GM19099 (cell line): ENCODE measurements around the gene SLN.

ENCODE experiments used
- POLR2A ChIP-seq: IDR thresholded peaks from 3 replicates; pipeline ENCODE4 v1.6.1; 2011; ENCODE audit warnings: low read depth; ENCODE audit not compliant: insufficient read length; ENCODE audit errors: extremely low read depth

The SLN gene

DNA sequence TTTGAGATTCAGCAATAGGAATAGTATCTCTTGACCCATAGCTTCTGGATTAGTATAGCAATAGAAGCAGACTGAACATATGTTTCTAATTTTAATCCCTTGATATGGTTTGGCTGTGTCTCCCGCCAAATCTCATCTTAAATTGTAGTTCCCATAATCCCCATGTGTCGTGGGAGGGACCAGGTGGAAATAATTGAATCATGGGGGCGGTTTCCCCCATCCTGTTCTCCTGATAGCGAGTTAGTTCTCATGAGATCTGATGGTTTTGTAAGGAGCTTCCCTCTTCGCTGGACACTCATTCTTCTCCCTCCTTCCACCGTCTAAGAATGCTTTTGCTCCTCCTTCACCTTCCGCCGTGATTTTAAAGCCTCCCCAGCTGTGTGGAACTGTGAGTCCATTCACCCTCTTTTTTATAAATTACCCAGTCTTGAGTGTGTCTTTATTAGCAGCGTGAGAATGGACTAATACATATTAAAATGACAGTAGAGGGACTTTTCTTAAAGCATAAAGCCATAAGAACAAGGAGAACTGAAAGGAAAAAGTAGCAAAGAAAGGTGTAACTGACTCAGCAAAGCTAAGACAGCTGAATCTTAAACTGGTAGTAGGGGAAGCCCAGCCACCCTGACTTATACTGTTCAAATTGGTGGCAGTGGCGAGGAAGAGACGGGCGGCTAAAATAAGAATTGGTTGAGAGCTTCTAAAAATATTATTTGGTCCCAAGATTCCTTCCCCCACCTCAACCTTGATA is 20.3 kb upstream of the SLN start:
- no peak for TF ChIP-seq POLR2A

DNA sequence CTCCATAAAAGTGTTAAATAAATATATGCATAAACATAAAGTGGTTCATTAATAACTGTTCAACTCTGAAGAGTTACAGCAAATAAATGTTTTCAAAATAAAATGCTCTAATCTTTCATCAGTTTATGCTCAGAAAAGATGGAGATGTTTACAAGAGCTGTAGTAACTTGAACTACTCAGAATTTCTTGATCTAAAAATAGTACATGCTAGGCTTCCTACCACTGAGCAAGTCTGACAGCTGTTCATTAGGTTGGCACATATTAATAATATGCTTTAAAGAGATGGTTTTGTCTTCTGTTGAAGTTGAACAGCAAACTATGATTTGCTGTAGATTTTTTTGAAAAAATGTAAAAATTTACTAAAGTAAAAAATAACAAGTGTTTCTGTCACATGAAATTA is 10.8 kb upstream of the SLN start:
- no peak for TF ChIP-seq POLR2A

DNA sequence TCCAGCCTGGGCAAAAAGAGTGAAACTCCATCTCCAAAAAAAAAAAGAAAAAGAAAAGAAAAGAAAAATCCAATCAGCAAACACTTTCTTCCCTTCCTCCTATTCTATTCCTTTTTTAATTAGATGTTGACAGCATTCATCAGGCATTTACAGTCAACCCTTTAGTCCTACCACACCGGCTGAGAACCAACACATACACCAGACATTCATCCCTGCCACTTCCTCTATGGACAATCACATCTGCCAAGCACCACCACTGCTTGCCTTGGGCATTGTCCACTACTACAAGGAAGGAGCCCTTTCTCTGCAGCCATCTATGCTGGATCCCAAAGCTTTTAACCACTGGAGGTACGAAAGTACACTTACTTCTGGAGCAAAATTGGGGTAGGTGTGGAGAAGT is 9.4 kb upstream of the SLN start:
- no peak for TF ChIP-seq POLR2A

DNA sequence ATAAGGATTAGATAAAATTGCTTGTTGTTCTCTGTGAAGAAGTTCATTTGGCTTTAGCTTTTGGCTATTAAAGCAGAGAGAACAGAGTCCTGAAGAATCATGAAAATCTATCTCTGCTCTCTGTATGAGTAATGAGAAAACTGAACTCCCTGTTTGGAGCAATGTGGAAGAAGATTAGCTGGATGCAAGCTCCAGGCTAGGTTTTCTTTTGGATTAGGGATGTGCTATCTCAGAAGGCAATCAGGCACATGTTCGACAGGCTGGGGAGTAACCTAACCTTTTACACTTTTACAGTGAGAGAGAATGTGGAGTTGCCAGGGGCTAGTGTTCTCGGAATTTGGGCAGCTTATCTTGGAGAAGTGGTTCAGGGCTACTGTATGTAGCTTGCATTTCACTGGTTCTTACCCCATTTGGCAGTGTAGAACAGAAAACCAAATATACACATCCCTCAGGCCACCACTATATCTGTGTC is 8.5 kb upstream of the SLN start:
- TF ChIP-seq POLR2A = no peak

DNA sequence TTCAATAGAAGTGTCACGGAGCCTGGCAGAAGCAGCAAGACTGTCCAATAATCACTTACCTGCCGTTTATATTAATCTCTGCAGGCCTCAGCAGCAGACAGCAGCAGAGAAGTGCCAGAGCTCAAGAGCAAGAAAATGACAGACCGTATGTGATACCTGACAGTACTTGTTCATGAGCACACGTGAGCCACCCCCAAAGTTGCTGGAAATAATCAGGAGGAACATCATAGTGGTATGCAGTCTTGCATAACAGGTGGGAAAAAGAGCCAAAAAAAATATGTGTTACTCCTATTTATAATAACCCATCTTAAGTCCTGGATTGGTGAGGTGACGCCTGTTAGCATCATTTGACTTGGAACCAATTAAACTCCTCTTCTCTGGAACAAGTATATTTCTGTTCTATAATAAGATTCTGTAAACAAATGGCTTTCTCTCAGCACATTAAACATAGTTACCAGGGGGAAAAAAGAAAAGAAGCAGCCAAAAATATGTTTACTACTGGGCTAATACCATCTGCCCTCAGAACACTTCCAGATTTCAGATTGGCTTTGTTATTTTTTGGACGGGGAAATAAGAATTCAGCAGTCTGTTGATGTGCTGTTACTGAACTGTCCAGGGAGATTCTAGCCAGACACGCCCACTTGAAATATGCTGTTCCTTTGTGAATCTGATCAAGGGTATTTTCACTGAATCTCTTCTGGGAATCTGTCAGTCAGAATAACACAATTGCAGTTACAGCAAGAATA is 7.9 kb upstream of the SLN start:
- no peak for TF ChIP-seq POLR2A

DNA sequence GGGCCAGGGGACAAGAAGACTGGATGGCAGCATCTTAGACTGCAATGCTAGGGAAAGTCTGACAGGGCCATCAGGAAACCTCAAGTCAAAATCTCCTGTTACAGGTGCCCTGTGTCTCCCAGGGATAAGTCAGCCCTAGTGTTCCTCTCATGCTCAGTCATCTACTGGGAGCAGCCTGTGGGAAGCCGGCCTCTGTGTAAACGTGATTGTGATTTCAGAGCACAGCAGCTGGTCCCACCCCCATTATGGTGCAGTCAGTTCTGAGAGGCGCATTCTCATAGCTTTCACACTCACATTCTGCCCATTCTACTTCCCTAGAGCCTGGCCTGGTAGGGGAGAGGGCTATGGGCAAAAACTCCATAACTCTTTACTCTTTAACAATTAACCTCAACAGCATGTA is 7.2 kb upstream of the SLN start:
- no peak for TF ChIP-seq POLR2A

DNA sequence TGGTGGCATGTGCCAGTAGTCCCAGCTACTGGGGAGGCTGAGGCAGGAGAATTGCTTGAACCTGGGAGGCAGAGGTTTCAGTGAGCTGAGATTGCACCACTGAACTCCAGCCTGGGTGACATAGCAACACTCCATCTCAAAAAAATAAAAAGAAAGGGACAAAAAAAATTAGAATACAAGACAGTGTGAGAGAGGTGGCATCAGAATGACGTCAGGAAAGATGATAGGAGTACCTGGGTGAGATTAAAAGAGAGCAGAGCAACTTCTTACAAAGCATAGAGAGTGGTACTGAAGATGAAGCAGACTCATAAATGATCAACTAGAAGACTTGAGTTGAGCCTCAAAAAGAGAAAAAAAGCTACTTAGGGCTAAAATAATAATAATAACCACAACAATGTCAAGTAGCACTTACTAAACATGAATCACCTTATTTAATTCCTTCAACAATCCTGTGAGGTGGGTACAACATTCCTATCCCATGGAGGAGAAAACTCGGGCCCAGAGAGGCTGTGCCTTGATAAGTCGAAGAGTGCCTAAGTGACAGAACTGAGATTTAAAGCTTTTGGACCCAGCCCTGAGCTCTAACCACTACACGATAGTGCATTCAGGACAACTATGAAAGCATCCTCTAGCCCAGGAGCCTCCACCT is 5.2 kb upstream of the SLN start:
- TF ChIP-seq POLR2A = no peak

DNA sequence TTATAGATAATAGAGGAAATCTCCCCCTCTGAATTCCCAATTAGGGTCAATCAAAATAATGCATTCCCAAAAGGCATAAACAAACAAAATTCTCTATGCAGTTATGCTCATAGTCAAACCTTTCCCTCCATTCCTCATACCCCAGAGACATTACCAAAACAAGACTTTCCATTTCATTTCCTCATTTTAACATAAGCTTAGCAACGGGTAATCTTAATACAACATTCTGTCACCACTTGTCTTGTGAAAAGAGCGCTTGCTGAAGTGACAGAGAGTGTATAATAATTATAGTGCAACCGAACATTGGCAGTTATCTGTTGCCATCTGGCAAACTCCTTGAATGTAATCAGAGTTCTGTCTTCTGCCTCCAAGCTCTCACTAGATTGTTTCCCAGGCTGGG is 1.2 kb upstream of the SLN start:
- TF ChIP-seq POLR2A = no peak

DNA sequence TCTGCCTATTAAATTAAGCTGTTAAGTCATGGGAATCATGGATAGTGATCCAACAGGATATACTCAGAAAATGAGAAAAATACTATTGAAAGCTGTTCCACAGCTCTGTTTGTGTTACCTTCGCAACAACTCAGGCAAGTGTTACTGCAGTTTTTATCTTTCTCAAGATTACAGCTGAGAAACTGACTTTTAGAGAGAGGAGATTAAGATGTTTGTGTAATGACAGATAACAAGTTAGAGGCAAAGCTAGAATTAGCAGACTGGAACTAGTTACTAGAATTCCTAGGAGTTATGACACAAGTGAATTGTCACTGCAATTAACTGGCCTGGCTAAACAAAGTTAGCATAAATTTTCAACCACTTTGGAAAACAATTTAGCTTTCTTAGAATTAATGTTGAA is 1.6 kb downstream of the SLN start:
- no peak for TF ChIP-seq POLR2A

DNA sequence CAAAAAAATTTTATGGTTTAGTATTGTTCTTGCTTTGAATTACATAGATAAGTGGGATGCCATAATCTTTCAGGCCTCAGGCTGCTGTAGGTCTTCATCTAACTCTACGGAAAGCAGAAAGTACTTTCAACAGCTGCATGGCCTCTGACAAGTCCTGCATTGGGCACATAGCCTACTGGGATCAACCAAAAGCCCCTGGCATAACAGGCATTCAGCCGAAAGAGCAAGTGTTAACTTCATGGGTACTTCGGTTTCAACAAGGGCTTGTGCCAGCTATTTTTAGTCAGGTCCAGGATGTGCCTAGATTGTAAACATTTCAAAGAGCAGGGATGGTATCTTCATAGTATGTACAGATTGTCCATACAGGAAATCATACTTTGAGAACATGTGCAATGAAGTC is 3.1 kb downstream of the SLN start:
- no peak for TF ChIP-seq POLR2A

DNA sequence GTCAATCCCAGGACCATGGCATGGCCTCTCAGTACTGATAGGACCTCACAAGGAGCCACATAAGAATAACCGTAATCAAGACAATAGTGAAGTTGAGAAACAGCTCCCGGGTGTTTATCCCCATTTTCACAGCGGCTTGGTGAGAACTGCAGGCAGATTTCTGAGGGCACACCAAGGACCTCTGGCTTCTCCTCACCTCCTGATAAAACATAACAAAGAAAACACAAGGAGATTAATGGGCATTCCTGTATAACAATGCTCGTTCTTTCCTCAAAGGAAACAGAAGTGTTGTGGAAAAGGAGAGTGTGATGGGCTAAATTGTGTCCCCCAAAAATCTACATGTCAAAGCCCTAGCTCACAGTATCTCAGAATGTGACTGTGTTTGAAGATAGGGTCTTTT is 4.0 kb downstream of the SLN start:
- TF ChIP-seq POLR2A = no peak

DNA sequence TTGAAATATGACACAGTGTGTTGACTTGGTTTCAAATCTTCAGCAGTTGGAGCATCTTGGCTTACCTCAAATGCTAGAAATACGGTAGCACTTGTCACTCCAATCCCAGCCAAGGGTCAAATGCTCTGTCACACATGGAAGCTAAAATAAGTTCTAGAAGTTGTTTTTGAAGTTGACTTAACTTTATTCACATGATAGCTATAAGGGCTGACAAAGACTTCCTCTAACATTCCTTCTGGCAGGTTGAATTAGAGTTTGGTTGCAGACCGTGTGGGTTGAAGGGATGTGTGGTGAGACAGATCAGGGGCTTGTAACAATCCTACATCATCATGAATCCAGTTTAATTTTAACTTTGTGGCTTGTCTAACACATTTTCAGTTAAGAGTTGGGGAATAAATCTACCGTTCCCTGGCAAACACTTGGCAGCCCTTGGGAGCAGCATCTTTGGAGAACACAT is 4.6 kb downstream of the SLN start:
- TF ChIP-seq POLR2A = no peak

DNA sequence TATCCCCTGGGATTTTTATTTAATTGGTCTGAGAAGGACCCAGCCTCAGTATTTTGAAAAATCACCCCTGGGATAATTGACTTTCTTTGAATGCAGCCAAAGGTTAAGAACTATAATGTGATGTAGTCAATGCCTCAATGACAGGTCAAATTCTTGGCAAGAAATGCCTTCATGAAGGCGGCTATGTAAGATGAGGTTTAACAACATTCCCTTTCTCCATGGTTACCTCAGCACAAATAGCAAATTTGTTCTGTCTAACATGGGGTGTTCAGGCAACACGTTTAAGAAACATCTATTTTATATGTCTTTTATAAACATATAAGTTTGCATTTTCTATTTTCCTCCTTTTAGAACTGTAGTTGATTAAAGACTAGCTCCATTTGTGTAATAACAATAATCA is 5.3 kb downstream of the SLN start:
- TF ChIP-seq POLR2A = no peak

DNA sequence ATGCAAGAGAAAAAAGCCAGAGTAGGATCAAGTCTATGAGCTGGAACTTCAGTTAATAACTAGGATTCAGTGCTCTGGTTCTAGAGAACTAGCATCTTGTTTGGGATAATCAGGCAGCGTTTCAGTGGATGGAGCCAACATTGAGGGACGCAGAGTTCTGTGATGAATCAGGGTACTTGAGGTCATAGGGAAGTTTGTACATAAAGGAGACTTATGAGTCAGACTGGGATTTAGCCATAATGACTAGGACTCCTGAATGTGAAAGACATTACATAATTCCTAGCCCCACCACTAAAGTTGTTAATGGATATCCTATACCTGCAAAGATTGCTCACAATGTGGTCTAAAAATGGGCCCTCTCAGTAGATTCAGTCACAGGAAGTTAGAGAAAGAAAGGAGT is 6.8 kb downstream of the SLN start:
- TF ChIP-seq POLR2A = no peak

DNA sequence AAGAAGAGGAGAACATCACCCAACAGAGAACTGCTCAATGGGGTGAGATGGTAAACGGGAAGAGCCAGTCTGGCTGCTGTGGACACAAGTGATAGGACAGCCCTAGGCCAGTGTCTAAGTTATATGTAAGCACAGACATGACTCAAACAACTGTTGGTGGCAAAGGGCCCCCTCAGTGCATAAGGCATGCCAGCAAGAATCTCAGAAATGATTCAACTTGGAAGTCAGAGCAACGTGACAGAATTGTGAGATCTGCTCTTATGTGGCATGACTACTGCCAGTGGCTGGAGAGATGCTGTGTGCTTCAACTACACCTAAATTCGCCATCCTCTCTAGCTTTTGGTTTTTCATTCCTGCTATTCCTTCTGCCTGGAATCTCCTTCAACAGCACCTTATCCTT is 7.4 kb downstream of the SLN start:
- no peak for TF ChIP-seq POLR2A

DNA sequence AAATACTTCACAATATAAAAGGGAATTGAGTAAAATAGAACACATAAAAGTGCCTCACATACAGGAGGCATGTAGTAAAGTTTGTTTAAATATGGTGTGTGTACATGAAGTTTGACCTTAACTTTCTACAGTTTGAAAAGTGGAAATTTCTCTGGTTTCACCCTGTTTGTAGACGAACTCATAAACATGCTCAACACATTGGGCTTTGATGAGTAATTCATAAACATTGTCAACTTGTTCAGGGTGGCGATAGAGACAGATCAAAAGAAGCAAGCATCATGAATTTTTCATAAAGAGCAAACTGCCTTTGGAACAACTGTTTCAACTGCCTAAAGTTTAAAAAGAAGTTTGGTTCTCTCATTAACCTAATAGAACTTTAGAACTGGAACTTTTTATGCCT is 9.1 kb downstream of the SLN start:
- no peak for TF ChIP-seq POLR2A
